SK-N-SH treated with all-trans-retinoic acid at 6 μM for 48 hours (cell line): ENCODE results near the gene STOML3.

Experiments
- ARNTL ChIP-seq: fragments of 450-650 bp; formaldehyde crosslinking; IDR thresholded peaks from 2 replicates; pipeline ENCODE4 v1.5.0; 2020; ENCODE audit warnings: low read depth, mild to moderate bottlenecking, moderate library complexity, borderline replicate concordance
- CREB5 ChIP-seq: fragments of 250-450 bp; sonication (Bioruptor Pico); IDR thresholded peaks from 2 replicates; pipeline ENCODE4 v1.5.1; 2020; ENCODE audit warnings: low read depth, mild to moderate bottlenecking, moderate library complexity
- ZC3H10 ChIP-seq: fragments of 250-450 bp; sonication (Bioruptor Pico); IDR thresholded peaks from 2 replicates; pipeline ENCODE4 v1.5.1; 2021; ENCODE audit warnings: mild to moderate bottlenecking, moderate library complexity

- TF ChIP-seq ZC3H10 (CRISPR knock-in tag) = no peak
- TF ChIP-seq CREB5 (CRISPR knock-in tag) = no peak
- no peak for TF ChIP-seq ARNTL
Measured at GRCh38 chr13:39040206-39040605, 49.6 kb upstream of the STOML3 start.
